Superior temporal gyrus (tissue), 1 donor: ENCODE results near the gene PIN4.
"Not testable (repeated sequence)": the region's sequence is repeated elsewhere in the genome, so short reads cannot be mapped to it uniquely, and the experiment has no call there.

Experiments
- DNase-seq: peaks from one replicate; pipeline ENCODE4 v3.0.0-alpha.2; 2016; ENCODE audit errors: extremely low spot score

The PIN4 gene

DNA sequence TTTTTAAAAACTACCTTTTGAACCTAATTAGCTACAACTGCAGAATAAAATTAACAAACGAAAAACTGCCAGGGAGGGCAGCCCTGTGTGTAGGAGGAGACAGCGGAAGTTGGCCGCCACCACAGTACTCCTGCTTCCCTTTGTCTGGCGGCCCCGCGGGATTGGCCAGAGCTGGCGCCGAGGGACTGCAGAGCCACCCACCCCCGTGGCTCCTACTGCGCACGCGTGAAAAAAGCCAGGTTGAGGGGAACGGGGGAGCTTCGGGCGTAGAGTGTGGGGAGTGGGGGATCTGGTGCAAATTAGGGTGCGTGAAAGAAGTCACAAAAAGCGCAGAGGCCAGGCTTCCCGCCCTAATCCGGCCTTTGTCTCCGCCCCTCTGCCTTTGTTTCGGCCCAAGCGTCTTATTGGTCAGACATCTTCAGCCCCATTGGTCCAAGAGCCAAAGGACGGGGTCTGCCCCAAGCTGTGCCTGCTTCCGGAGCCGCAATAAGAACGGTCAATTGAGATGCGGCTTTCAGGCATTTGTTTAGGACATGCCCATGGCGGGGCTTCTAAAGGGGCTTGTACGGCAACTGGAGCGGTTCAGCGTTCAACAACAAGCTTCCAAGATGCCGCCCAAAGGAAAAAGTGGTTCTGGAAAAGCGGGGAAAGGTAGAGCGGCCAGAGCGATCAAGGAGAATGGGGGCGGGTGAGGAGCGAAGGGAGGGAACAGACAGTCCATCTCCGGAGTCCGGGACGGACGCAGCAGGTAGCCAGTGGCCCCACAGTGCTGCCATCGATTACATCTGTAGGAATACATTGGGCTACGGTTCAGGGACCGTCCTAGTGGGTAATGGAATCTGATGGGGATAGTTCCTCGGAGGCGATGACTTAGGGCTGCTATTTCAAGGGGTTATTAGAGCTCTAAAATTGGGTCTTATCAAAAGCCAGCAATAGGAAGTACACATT, at the start of gene PIN4:
Gene PIN4, plus strand, starts transcription at position 580 of the 948 bp plus-strand sequence. Its CDS starts 29 bp downstream, at position 609.
- DNase-seq: peak; percentile 95

DNA sequence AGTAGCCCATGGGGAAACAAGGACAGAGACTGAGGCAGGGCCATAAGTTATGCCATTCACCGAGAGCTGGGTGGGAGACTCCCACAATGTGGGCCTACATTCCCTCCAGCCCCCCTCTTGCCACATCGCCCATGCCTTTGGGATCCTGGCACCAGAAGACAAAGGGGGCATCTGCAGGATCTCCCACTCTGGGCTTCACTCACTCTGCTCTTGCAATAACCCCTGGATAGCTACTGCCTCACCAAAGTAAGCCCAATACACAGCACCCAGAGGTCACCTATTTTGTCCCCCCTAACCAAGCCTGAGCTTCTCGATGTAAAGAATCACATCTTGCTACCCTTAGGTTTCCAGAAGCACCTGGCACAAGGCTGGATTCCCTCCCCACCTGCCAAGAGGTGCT, 49.1 kb upstream of the PIN4 start:
- no peak for DNase-seq

DNA sequence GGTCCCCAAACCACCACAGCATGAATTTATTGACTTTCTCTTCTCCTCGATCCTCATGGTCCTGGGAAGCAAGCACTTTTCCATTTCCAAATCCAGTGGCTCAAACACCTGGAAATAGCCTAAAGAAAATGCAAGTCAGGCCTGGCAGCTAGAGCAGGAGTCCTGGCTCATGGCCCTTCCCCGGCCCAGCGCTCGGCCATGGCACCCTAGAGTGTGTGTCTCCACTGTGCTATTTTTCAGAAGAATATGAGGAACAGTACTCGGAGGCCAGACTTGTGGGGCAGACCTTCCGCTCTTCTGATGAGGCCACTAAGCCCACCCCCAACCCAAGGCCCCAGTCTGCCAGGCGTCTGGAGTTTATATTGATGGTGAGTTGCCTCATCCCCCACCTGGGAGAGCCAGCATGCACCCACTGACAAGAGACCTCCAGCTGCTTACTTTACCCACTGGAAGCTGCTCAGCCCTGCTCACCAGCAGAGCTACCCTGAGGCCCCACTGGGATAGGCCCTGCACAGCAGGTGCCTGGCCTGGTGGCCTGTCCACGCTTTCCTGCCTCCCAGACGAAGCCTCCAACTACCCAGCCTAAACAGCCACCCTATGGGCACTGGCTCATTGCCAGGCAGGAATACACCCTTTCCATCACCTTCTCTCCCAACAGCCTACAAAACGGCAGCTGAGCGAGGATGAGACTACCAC, 47.6 kb upstream of the PIN4 start:
- DNase-seq: no peak

DNA sequence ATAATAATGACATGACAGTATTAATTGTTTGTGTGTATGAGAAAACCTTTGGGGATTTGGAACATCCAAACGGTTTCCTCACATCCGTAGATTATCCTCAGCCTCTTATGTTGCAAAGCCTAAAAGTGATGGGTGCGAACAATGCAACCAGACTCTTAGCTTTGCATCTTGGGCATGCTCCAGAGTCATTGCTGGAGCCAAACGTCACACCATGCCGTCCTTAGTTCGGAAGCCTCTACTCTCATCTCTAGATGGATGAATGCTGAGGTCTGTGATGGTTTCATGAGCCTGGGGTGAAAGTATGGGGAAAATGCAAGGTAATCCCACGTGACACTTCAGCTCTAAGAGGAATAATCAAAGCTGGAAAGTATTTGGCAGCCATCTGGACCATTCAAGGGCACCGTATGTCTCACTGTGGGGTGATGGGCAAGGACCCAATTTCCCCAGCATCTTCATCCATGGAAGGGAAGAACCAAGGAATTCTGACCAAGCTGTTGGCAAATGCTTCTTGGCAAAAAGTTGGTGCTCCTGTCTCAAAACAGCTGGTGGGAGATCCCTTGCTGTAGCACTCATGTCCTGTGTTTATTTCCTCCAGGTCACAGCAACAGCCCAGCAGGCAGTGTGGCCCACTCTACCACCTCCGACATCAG, 43.6 kb upstream of the PIN4 start:
- no peak for DNase-seq

DNA sequence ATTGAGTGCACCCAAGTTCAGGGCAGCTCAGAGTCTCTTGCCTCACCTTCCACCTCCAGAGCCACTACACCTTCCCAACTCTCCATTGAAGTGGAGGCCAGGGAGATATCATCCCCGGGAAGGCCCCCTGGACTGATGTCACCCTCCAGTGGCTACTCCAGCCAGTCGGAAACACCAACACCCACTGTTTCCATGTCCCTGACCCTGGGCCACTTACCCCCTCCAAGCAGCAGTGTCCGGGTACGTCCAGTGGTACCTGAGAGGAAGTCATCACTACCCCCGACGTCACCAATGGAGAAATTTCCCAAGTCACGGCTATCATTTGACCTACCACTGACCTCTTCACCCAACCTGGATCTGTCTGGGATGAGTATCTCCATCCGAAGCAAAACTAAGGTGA, 42.0 kb upstream of the PIN4 start:
- no peak for DNase-seq

DNA sequence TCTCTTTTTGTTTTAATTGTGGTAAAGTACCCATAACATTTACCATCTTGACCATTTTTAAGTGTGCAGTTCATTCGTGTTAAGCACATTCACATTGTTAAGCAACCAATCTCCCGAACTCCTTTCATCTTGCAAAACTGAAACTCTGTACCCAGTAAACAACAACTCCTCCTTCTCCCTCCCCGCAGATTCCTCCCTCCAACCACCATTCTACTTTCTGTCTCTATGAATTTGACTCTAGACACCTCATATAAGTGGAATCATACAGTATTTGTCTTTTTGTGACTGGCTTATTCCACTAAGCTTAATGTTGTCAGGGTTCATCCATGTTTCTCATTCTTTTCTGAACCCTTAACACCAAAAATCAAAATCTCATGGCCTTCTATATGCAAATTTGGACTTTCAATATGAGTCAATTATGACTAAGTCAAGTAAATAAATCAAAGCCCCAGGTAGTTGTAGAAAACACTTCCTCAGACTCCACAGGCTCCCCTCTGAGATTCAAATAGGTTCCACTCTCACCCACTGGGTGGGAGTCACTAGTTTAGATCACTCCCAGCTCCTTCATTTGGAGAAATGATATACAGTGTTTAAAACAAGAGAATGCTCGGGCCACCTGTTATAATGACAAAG, 40.1 kb upstream of the PIN4 start:
- DNase-seq: no peak

DNA sequence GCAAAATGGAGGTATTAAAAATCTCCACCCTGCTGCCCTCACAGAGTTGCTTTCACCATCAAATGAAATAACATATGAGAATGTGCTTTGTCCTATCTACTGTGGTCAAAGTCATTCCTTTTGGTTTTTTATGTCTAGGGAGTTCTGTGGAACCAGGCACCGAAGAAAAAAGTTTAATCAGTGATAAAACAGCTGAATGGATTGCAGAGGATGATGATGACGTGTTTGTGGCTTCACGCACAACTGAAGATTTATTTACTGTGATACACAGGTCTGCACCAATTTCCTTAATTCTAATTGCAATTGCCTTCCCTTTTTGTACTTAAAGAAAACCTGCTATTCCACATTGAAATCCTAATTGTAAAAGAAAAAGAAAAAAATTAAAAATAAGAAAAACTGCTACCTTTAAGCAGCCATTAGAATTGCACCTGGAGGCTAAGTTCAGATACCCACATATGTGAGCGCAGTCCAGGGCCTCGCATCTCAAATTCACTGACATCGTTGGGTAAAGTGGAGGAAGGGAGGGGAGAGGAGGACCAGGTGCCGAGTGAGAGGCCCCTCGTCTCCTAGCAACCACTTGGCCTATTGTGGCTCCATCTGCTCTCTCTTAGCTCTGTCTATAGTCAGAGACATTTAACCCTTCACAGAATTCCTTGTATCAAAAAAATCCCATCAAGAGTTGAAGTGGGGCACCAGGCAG, 39.3 kb upstream of the PIN4 start:
- DNase-seq: no peak

DNA sequence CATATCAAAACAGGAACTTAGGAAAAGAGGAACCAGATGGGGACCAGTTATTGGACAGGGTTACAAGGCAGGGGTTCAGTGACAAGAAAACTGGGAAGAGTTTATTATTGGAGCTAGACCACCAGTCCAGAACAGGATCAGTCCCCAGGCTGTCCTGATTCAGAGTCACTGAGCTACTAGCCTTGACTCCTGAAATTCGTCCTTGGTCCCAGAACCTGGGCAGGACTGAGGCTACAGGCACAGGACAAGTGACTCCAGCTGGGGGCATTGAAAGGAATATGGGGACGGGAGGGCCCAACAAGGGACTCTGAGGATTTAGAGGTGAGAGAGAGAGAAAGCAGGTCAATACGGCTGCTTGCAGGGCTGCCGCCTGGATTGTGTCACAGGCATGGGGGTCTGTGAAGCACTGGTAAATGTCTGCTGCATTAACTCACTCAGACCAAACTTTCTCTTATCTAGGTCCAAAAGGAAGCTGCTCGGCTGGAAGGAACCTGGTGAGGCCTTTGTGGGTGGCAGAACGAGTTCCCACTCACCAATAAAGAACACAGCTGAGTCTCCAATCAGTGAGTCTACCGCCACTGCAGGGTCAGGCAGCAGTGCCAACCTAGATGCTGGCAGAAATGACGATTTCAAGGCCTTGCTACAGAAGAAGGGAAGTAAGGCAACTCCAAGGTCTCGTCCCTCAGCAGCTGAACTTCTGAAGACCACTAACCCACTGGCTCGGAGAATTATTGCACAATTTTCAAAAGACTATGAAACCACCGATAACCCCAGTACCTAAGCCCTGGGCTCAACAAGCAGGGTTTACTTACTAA, 38.6 kb upstream of the PIN4 start:
- no peak for DNase-seq

DNA sequence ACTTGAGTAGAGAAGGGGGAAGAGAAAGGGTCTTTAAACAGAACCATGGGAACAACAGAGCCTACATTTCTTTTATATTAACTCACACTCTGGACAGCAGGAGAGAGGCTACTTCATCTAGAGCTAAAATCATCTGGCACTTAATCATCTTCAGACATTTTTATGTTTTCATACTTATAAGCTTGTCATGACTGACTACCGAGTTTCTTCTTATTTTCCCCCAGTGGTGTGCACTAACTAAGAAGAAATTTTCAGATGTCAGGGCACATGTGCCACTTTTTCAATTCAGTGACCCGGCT, 38.0 kb upstream of the PIN4 start:
- DNase-seq: no peak

DNA sequence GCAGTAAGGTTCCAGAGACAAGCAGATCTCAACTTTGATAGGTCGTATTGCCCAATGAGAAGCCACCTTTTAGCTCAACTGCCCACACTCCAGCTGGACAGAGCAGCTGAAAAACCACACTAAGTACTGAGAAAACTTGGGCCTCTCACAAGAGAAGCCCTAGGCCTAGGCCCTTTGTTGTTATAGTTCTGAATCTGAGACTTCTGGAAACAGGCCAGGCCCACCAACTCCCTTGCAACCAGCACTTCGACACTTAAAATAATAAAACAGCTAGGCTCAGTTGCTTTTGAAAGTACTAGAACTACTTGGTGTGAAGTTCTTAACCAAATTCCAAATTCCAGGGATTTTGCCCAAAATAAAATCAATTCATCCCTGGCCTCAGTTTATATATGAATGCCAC, 36.4 kb upstream of the PIN4 start:
- no peak for DNase-seq

DNA sequence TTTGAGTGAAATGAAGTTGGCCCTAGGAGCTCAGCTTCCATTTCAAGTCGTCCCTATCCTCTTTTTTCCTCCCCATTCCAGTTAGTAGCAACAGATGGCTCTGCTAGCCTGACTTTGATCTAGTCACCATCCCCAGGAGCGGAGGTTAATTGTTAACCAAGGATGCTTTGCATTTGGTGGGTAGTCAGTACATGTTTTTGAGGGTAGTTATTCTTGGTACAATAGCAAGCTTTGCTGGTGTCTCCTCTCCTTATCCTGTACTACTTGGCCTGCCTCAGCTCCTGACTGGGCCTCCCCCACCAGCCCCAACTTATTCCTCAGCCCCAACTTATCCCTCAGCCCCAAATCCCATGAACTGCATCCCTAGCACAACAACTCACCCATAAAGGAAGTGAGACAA, 35.0 kb upstream of the PIN4 start:
- DNase-seq: no peak

DNA sequence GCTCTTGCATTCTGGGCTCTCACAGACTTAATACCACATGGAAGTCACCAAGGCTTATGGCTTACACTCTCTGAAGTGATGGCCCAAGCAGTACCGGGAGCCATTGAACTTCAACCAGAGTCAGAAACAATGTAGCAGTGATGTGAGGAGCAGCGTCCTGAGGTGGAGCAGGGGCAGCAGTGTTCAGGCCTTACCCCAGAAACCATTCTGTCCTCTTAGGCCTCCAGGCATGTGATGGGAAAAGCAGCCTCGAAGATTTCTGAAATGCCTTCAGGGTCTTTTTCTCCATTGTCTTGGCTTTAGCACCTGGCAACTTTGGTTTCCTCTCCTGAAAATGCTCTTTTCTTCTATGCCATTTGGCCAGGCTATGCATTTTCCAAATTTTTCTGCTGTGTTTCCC, 22.8 kb upstream of the PIN4 start:
- DNase-seq: no peak

DNA sequence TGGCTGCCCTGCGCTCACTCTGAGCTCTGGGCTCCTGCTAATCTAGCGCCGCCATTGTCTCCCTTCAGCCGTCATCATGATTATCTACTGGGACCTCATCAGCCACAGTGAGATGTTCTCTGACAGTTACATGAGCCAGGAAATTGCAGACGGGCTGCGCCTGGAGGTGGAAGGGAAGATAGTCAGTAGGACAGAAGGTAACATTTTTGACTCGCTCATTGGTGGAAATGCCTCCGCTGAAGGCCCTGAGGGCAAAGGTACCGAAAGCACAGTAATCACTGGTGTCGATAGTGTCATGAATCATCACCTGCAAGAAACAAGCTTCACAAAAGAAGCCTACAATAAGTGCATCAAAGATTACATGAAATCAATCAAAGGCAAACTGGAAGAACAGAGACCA, 21.8 kb upstream of the PIN4 start:
- DNase-seq: no peak

DNA sequence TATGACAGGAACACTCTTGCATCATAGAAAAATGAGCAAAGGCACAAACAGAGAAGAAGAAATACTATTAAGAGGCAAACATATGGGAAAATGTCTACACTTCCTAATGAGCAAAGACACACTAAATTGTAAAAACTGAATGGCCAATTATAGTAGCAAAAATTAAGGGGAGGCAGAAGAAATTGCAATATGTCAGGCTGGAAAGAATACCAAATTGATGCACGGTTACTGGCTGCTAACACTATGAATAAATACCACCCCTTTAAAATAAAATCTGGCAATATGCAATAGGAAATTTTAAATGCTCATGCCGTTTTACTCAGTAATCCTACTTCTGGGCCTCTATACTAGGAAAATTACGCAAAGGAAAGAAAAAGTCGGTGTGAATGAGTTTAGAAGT, 16.0 kb upstream of the PIN4 start:
- DNase-seq: no peak

DNA sequence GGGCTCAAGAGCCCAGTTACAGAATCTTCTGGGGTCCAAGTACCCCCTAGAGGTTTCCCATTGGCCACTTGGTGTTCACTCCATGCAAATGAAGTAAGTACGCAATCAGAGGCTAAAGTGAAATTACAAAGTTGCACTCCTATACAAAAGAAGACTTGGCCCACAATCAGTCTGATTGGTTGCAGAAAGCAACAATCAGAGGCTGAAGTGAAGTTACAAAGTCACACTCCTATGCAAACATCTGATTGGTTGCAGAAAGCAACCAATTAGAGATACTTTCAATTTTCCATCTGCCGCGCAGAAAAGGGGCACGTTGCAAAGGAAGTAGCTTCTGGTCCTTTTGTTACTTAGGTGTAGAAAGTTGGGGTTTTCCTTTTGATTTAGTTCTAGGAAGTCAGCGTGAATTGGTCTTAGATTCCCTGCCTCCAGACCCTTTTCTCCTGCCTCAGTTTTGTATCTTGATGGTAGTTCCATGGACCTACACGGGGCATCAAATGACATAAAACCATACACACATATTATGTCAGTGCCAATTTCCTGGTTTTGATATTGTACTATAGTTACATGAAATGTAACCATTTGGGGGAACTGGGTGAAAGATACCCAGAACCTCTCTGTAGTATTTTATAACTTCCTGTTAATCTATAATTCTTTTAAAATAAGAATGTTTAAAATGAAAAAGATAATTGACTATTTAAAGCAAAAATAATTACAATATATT, 12.4 kb upstream of the PIN4 start:
- DNase-seq: no peak

DNA sequence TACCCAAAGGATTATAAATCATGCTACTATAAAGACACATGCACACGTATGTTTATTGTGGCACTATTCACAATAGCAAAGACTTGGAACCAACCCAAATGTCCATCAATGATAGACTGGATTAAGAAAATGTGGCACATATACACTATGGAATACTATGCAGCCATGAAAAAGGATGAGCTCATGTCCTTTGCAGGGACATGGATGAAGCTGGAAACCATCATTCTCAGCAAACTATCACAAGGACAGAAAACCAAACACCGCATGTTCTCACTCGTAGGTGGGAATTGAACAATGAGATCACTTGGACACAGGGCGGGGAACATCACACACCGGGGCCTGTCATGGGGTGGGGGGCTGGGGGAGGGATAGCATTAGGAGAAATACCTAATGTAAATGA, 5.3 kb upstream of the PIN4 start:
- not testable (repeated sequence) for DNase-seq

DNA sequence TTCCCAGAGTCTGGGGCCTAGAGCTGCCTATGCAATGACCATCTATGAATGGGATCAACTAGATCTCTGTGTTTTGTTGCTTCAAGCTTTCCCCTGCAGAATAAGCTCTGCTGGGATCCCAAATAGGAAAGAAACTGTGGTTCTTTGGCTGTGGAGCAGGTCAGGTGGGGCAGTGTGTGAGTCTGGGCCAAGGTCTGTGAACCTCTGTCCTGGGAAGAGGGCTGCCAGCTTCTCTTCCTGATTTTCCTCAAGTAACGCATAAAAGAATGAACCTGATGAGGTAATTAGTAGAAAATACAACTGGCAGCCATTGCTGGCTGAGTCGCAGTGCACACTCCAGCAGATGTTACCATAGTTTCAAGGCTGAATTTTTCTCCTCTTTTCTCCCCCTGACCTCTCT, 4.6 kb upstream of the PIN4 start:
- DNase-seq: no peak

DNA sequence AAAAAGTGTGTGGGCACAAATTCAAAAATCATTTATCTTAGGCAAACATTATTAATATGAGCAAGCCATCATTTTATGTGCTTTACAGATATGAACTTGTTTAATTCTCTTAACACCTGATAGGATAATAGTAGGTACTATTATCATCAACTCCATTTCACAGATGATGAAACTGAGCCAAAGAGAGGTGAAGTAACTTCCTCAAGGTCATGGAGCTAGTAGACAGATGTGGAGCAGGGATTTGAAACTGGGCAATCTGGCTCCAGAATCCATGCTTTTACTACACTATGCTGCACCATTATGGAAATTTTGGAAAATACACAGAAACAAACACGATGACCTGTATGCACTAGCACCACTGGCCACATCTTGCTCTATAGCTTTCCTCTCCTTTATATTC, 1.0 kb upstream of the PIN4 start:
- no peak for DNase-seq

DNA sequence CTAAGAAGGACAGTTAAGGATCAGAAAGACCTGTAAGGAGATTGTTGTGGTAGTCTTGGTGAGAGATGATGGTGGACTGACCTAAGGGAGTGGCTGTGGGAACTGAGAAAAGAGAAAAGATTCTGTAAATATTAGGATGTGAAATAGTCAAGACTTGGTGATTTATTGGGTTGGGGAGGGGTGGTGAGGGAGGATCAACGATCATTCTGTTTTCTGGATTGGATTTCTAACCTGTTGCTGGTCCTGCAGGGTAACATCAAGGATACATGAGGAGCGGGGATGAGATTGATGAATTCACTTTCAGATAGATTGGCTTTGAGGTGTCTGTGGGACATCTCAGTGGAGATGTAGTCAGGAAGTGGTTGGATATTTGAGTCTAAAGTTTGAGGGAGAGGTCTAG, 1.4 kb downstream of the PIN4 start:
- DNase-seq: no peak

DNA sequence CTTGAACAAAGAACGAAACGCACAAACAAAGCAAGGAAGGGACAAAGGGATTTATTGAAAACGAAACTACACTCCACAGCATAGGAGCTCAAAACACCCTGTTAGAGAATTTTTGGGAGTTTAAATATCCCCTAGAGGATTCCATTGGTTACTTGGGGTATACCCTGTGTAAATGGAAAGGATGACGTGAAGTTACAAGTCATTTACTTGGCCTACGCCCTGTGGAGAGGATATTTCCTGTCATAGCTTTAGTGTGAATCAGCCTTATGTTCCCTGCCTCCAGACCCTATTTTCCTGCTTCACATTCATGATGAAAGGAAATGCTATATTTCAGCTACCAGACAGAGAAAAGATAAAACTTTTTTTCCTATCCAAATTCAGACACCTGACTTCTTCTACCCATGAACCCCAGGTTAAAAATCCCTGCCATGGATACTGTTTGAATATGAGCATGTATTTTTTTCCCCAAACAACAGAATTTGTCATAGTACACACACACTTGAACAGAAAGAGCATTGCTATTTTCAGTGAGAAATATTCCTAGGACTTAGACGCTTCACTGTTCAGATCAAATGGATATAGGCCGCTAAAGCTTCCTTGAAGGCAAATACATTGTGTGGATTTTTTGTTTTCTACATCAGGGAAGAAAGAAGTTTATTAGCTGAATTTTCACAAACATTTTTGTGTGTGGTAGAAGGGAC, 20.4 kb downstream of the PIN4 start:
- no peak for DNase-seq
